HepG2 (cell line): ENCODE measurements around the gene XPR1. TPM values are rescaled to one million over a fixed set of nuclear protein-coding genes. Genes with fewer than 3 reads are reported as not detected.

Experiments used
- ATF7-NPFF ChIP-seq: sonication (generic); formaldehyde crosslinking; IDR thresholded peaks from 2 replicates; pipeline ENCODE4 v1.8.1; 2023; ENCODE audit warnings: mild to moderate bottlenecking, low read depth, missing genetic modification reagents, moderate library complexity
- GABPA ChIP-seq, 2 experiments: IDR thresholded peaks; 2 replicates each; pipeline ENCODE4 v1.6.1; 2011 to 2016; ENCODE audit warnings: low read depth in 2 of 2, low read length in 1 of 2, missing biosample characterization in 1 of 2, missing genetic modification characterization in 1 of 2
- GATA4 ChIP-seq: sonication (generic); IDR thresholded peaks from 2 replicates; pipeline ENCODE4 v1.6.1; 2016; ENCODE audit warnings: antibody characterized with exemption, low read depth, borderline replicate concordance
- HOXA3 ChIP-seq: sonication (generic); formaldehyde crosslinking; IDR thresholded peaks from 2 replicates; pipeline ENCODE4 v1.5.0; 2020; ENCODE audit warnings: missing genetic modification reagents
- MATR3 ChIP-seq: sonication (generic); formaldehyde crosslinking; IDR thresholded peaks from 2 replicates; pipeline ENCODE4 v1.4.0; 2020; ENCODE audit warnings: missing genetic modification reagents
- NPAS2 ChIP-seq: sonication (generic); formaldehyde crosslinking; IDR thresholded peaks from 2 replicates; pipeline ENCODE4 v1.8.0; 2022; ENCODE audit warnings: mild to moderate bottlenecking, missing genetic modification reagents, borderline replicate concordance
- NR2F6 ChIP-seq, 2 experiments: IDR thresholded peaks; 2 replicates each; pipeline ENCODE4 v1.6.1; 2016; ENCODE audit warnings: antibody characterized with exemption in 1 of 2, mild to moderate bottlenecking in 1 of 2
- SNAI1 ChIP-seq: sonication (generic); formaldehyde crosslinking; IDR thresholded peaks from 2 replicates; pipeline ENCODE4 v1.5.0; 2020; ENCODE audit warnings: mild to moderate bottlenecking, missing genetic modification reagents, borderline replicate concordance
- TBX3 ChIP-seq: fragments of 450-650 bp; IDR thresholded peaks from 2 replicates; pipeline ENCODE4 v1.6.1; 2017; ENCODE audit warnings: antibody characterized with exemption, mild to moderate bottlenecking, inconsistent platforms, borderline replicate concordance
- ZBTB10 ChIP-seq: sonication (generic); formaldehyde crosslinking; IDR thresholded peaks from 2 replicates; pipeline ENCODE4 v1.4.0; 2020; ENCODE audit warnings: missing genetic modification reagents, borderline replicate concordance
- ZBTB34 ChIP-seq: sonication (generic); formaldehyde crosslinking; IDR thresholded peaks from 2 replicates; pipeline ENCODE4 v1.8.0; 2022; ENCODE audit warnings: mild to moderate bottlenecking, missing genetic modification reagents
- ZNF251 ChIP-seq: sonication (generic); formaldehyde crosslinking; IDR thresholded peaks from 2 replicates; pipeline ENCODE4 v1.9.0; 2021; ENCODE audit warnings: mild to moderate bottlenecking, missing genetic modification reagents
- ZNF33B ChIP-seq: sonication (generic); formaldehyde crosslinking; IDR thresholded peaks from 2 replicates; pipeline ENCODE4 v1.5.1; 2020; ENCODE audit warnings: mild to moderate bottlenecking, missing genetic modification reagents
- ZNF589 ChIP-seq: sonication (generic); formaldehyde crosslinking; conservative IDR thresholded peaks from 2 replicates; pipeline ENCODE4 v1.8.0; 2022; ENCODE audit warnings: mild to moderate bottlenecking, moderate library complexity, missing genetic modification reagents
- ZNF605 ChIP-seq: sonication (generic); formaldehyde crosslinking; IDR thresholded peaks from 2 replicates; pipeline ENCODE4 v1.8.0; 2022; ENCODE audit warnings: mild to moderate bottlenecking, missing genetic modification reagents
- ZNF646 ChIP-seq: sonication (generic); formaldehyde crosslinking; IDR thresholded peaks from 2 replicates; pipeline ENCODE4 v1.9.0; 2021; ENCODE audit warnings: mild to moderate bottlenecking, missing genetic modification reagents
- ZNF792 ChIP-seq: IDR thresholded peaks from 2 replicates; pipeline ENCODE4 v1.6.1; 2016
- ZSCAN22 ChIP-seq: sonication (generic); formaldehyde crosslinking; IDR thresholded peaks from 2 replicates; pipeline ENCODE4 v1.4.0; 2020; ENCODE audit warnings: mild to moderate bottlenecking, missing genetic modification reagents
- polyA plus RNA-seq, 8 experiments: library from polyadenylated mRNA; depleted of rRNA in 3 of 8; stranded (reverse) in 7 of 8; unstranded in 1 of 8; fragments of >200 nt; fragmentation: Illumina TruSeq in 4 of 8; extraction: Trizol in 4 of 8; gene quantifications; 2 replicates each; pipeline versions ENCODE4 v1.2.1 to v1.2.3, GENCODE V29; 2011 to 2016; ENCODE audit warnings: low read depth in 4 of 8, missing spikeins in 1 of 8, mixed read lengths in 1 of 8; ENCODE audit not compliant: insufficient read depth in 1 of 8
- total RNA-seq, 5 experiments: library from RNA; depleted of rRNA; stranded (reverse); fragments of >200 nt; fragmentation: Illumina TruSeq; extraction: Trizol; gene quantifications; 2 replicates each; pipeline ENCODE4 v1.2.3, GENCODE V29; 2016; ENCODE audit warnings: low read depth in 1 of 5

XPR1 gene
- total and polyA plus RNA-seq, 2 of the 13 experiments (the other 11 are each of a cell fraction or from before 2014, with no cell fraction given): 22.3 to 23.6 TPM

GRCh38 chr1:180586671-180587155 is 45.1 kb upstream of the XPR1 start (continued):
- TF ChIP-seq ZBTB10 (CRISPR knock-in tag) (no peak), NPAS2 (no peak), ZSCAN22 (CRISPR knock-in tag) (no peak), HOXA3 (CRISPR knock-in tag) (no peak), ZNF589 (no peak), ZBTB34 (CRISPR knock-in tag) (no peak), SNAI1 (CRISPR knock-in tag) (no peak), NR2F6 (IDR thresholded peaks at IDR 0.05) (peak; percentile 91), NR2F6 (CRISPR knock-in tag; IDR thresholded peaks at IDR 0.05) (peak; percentile 93), ZNF605 (CRISPR knock-in tag) (0 out of 2 replicates have a peak, but pooled peaks have one; percentile 43), ATF7-NPFF (no peak), ZNF33B (CRISPR knock-in tag) (no peak), GATA4 (no peak), ZNF646 (CRISPR knock-in tag) (no peak), ZNF792 (CRISPR knock-in tag) (no peak), TBX3 (no peak), MATR3 (CRISPR knock-in tag) (no peak), ZNF251 (no peak), GABPA (IDR thresholded peaks at IDR 0.05; ENCODE audit: low read depth, low read length) (no peak), GABPA (CRISPR knock-in tag; IDR thresholded peaks at IDR 0.05; ENCODE audit: low read depth) (no peak)
